HG03095 (cell line): ENCODE measurements around the gene PSMC1.
A peak's percentile ranks its signal among the peaks of the same experiment; 100 is the strongest.
"Not testable (repeated sequence)": the region's sequence is repeated elsewhere in the genome, so short reads cannot be mapped to it uniquely, and the experiment has no call there.

Experiments used
- ATAC-seq: cut with Tn5 transposase; IDR thresholded peaks from one replicate; pipeline ENCODE4 v1.9.1; 2021; ENCODE audit warnings: moderate library complexity; ENCODE audit not compliant: unreplicated experiment

The PSMC1 gene

GRCh38 chr14:90256354-90257131, at the start of gene PSMC1:
PSMC1 (plus strand) TSS chr14:90256553; CDS start chr14:90256598, 45 bp downstream.
- ATAC-seq, result peak; percentile 97

DNA sequence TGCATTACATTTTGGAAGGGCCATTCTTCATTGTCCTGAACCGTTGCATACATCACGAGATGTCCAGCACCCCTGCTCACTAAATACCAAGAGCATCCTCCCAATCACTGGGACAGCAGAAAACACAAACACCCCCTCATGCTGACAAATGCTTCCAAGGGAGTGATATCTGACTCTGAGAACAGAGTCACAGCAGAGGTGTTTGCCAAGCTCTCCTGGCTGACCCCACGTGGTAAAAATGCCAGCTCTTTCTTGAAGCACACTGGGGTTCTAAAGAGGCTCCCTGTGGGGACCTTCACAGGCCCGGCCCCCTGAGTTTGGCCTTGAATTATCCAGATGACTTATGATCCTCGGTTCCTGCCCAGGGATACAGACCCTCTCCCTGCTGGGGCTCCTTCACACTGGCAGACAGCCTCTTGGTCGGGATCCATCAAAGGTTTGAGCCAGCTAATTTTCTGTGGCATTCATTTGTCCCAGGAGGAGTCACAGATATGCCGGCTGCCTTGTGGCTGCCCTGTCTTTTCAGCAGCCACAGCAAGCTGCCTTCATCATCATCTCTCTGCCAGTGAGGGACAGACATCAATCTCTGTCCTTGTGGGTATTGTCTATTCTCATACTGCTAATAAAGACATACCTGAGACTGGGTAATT, 43.1 kb upstream of the PSMC1 start:
- ATAC-seq, result no peak

GRCh38 chr14:90228478-90228877, 27.9 kb upstream of the PSMC1 start:
- ATAC-seq, result no peak

DNA sequence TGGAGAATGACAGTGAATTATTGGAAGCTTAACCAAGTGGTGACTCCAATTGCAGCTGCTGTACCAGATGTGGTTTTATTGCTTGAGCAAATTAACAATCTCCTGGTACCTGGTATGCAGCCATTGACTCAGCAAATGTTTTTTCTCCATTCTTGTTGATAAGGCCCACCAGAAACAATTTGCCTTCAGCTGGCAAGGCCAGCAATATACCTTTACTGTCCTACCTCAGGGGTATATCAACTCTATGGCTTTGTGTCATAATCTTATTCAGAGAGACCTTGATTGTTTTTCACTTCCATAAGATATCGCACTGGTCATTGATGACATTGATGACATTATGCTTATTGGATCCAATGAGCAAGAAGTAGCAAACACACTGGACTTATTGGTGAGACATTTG, 26.4 kb upstream of the PSMC1 start:
- not testable (repeated sequence) for ATAC-seq

DNA sequence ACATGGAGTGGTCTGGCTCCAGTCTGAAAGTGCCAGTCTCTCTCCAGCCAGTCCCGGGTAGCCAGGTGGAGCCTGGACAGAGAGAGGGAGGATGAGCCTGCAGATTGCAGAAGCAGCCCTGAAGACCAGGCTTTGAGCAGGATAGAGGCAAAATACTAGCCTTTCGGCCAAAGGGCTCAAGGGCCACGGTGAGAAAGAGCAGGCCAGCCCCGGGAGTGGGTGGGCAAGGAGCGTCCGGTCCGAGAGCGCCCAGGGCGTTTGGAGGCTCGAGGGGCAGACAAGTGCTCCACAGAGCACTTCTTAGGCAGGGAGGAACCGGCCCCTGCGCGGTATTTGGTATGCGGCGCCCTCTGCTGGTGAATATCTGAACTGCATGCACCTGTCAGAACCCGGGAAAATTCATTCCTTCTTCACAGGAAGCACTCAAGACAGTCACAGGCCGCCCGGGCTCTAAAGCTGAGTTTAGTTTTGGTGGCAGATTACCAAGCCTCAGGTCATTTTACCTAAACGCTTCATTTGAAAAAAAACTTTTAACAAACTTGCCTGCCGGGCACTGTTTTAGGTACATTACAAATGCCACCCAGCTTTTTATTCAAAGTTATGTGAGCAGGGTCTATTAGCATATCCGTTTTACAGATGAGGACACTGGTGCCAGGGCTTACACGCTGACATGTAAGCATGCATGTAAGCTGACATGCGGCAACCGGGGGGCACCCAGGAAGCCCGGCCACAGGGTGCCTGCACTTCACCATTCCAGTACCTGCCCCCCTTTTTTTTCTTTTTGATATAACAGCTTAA, 21.0 kb upstream of the PSMC1 start:
- peak; percentile 57 for ATAC-seq

DNA sequence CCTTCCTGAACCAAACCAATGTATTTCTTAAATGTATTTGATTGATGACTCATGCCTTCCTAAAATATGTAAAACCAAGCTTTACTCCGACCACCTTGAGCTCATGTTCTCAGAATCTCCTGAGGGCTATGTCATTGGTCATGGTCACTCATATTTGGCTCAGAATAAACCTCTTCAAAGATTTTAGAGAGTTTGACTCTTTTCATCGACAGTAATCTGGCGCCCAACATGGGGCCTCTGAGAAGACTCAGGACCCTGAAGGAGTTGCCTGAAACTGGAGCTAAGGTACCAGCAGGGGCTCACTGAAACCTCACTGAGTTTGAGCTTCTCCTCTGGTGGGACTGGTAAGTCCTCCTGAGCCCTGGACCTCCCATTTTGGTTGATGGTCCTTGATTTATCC, 17.2 kb upstream of the PSMC1 start:
- ATAC-seq, result no peak

GRCh38 chr14:90242444-90242843, 13.9 kb upstream of the PSMC1 start:
- no peak for ATAC-seq

GRCh38 chr14:90246936-90247335, 9.4 kb upstream of the PSMC1 start:
- ATAC-seq, result no peak

- ATAC-seq, result not testable (repeated sequence)
Observed at GRCh38 chr14:90247441-90247840, 8.9 kb upstream of the PSMC1 start.

- no peak for ATAC-seq
Observed at GRCh38 chr14:90248594-90248993, 7.8 kb upstream of the PSMC1 start.

DNA sequence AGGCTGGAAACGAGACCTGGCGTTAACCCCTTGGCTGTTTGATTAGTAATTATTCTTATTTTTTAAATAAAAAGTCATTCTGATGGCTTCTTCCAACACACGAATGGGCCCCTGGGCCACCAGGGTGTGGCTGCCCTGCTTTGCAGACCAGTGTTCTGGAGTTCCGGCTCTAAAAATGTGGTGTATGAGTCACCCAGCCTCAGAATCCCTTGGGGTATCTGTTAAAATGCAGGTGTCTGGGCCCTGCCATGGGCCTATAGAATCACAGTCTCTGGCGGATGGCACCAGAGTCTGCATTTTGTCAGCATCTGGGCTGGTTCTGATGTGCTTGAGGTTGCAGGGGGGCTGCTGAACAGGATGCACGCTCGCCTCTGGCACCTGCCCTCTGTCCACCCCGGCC, 2.5 kb upstream of the PSMC1 start:
- no peak for ATAC-seq

DNA sequence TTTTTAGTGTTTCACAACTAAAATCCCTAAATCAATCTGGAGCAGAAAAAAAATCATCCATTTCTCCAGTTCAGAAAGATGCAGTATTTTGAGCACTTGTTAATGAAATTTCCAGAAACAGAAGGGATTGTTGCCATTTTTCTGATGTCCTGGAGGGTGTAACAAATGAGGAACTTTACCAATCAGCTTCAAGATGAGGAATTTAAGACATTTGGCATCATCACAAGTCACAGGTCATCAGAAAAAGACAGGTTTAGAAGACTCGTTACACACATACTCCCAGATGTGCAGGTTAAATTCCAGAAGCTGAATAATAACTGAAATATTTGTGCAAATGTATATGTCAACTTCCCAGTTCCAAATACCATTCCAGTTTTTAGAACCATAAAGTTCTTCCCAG, 482 bp upstream of the PSMC1 start:
- no peak for ATAC-seq

- ATAC-seq, result peak; percentile 83
Observed at GRCh38 chr14:90263748-90264449, 7.5 kb downstream of the PSMC1 start.

GRCh38 chr14:90266441-90267154, 10.2 kb downstream of the PSMC1 start:
- no peak for ATAC-seq

- no peak for ATAC-seq
Observed at GRCh38 chr14:90268420-90268819, 12.1 kb downstream of the PSMC1 start.

DNA sequence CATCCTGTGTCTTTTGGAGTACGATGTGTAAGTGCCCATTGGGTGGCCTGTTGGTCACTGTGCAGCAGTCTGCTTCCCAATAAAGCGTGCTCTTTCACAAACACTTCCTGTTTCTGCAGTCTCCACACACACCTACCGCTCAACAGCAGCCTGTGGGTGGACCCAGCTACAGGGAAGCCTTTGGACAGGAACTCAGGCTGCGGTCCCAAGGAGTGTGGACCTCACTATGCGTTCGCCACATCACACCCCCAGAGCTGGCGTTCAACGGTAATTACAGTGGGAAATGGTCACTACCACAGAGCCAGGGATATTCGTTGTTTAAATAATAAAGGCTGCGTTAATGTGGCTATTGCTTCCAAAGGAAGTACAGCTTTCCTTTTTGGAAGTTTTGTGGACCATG, 16.2 kb downstream of the PSMC1 start:
- no peak for ATAC-seq

DNA sequence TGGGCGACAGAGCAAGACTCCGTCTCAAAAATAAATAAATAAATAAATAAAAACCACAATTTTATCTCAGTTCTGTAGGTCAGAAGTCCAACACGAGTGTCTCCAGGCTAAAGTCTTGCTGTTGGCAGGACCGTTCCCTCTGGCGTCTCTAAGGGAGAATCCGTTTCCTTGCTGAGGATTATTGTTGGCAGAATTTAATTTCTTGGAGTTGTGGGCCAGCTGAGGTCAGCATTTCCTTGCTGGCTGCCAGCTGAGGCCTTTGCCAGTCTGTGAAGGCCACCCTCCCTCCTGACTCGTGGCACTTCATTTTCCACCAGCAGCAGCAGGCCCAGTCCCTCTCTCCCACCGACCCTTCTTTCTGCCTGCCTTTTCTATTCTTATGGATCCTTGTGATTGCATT, 17.2 kb downstream of the PSMC1 start:
- no peak for ATAC-seq

DNA sequence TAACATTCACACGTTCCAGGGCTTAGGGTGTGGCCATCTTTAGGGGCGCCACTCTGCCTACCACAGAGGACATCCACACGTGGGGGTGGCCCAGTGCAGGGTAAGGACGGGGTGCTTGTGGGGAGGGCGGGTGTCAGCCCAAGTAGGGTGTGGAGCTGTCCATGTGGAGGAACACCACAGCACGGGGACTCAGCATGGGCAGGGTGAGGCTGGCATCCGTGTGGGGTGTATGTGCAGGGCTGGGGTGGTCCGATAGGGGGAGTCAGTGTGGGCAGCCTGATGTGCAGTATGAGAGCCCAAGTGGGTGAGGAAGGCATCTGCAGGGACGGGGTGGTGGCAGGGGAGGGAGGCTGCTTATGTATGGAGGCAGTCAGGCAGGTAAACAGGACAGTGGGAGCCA, 17.7 kb downstream of the PSMC1 start:
- ATAC-seq, result no peak

DNA sequence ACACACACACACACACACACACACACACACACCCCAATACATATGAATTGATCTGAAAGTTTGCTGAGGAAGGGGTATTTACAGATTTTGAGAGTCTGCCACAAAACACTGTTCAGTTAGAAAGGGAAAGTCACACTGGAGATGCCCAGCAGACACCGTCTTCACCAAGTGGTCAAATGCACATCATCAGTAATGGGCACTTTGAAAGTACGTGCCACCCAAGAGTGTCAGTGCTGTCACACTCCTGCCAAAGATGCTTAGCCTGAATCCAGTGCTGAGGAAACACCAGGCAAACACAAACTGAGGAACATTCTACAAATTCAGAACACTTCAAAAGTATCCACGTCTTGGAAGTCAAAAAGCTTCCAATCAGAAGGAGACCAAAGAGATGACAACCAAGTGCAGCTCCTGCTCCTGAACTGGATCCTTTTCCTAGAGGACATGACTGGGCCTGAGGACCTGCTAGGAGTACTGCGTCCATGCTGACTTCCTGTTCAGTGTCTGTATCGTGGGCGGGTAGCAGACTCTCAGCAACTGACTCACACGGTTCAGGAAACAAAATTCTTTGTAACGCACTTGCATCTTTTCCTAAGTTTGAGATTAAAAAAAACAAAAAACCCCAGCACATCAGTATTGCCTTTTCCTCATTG, 18.6 kb downstream of the PSMC1 start:
- ATAC-seq, result no peak

DNA sequence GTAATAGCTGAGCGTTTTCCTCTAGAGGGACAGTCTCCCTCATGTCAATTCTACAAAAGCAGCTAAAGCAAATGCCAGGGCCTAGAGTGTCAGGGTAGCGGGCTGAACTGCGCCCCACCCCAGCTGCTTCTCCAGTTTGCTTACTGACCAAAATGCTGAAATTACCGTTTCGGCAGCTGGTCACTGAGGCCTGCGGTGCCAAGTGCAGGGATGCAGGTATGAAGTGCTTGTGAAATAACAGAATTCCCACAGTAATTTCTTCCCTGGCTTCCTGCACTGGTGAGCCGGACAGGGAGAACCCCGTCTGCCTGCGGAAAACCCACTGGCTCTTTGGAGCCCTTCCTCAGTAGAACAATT, 19.1 kb downstream of the PSMC1 start:
- ATAC-seq, result no peak
